Mesenchymal stem cell (in vitro differentiated cells and primary cell): ENCODE data around the gene SASH3.

Source experiments
- DNase-seq: peaks from one replicate; pipeline ENCODE4 v3.0.0-alpha.2; 2013
- H2AFZ ChIP-seq: one replicate; pipeline ENCODE4 v1.6.1; 2013; ENCODE audit warnings: low read depth, mild to moderate bottlenecking, control low read depth, inconsistent platforms, low read length, moderate library complexity
- H2AK5ac ChIP-seq: 2 replicates; pipeline ENCODE4 v1.6.1; 2013; ENCODE audit warnings: low read length, moderate library complexity, mild to moderate bottlenecking, inconsistent platforms; ENCODE audit not compliant: severe bottlenecking
- H2BK120ac ChIP-seq: one replicate; pipeline ENCODE4 v1.6.1; 2013; ENCODE audit warnings: low read depth, mild to moderate bottlenecking, inconsistent platforms, low read length, moderate library complexity
- H2BK12ac ChIP-seq, 2 experiments: one replicate each; pipeline ENCODE4 v1.6.1; 2013; ENCODE audit warnings: inconsistent platforms in 2 of 2, low read length in 2 of 2, mild to moderate bottlenecking in 2 of 2, moderate library complexity in 2 of 2, control low read depth in 1 of 2
- H2BK15ac ChIP-seq: one replicate; pipeline ENCODE4 v1.6.1; 2013; ENCODE audit warnings: mild to moderate bottlenecking, low read depth, inconsistent platforms; ENCODE audit not compliant: poor library complexity, severe bottlenecking
- H2BK5ac ChIP-seq: 2 replicates; pipeline ENCODE4 v1.6.1; 2013; ENCODE audit warnings: low read depth, mild to moderate bottlenecking, low read length, control low read depth, inconsistent platforms; ENCODE audit not compliant: poor library complexity, severe bottlenecking
- H3K14ac ChIP-seq, 2 experiments: one replicate each; pipeline ENCODE4 v1.6.1; 2013; ENCODE audit warnings: inconsistent platforms in 2 of 2, low read length in 2 of 2, control low read depth in 1 of 2, mild to moderate bottlenecking in 1 of 2, moderate library complexity in 1 of 2
- H3K18ac ChIP-seq, 2 experiments: one replicate each; pipeline ENCODE4 v1.6.1; 2013; ENCODE audit warnings: inconsistent platforms in 2 of 2, low read length in 2 of 2, control low read depth in 1 of 2, low read depth in 1 of 2, mild to moderate bottlenecking in 1 of 2
- H3K23ac ChIP-seq, 2 experiments: one replicate each; pipeline ENCODE4 v1.6.1; 2013; ENCODE audit warnings: inconsistent platforms in 2 of 2, low read length in 2 of 2, mild to moderate bottlenecking in 2 of 2, moderate library complexity in 2 of 2, control low read depth in 1 of 2
- H3K27ac ChIP-seq: 2 replicates; pipeline ENCODE4 v1.5.1; 2013; ENCODE audit warnings: mild to moderate bottlenecking, moderate library complexity, low read length, control low read depth, inconsistent platforms; ENCODE audit not compliant: poor library complexity, severe bottlenecking
- H3K27me3 ChIP-seq, 2 experiments: 2 replicates each; pipeline versions ENCODE4 v1.6.1 to v1.7.0; 2013; ENCODE audit warnings: low read length in 2 of 2, mild to moderate bottlenecking in 2 of 2, moderate library complexity in 2 of 2, control low read depth in 1 of 2, inconsistent platforms in 1 of 2; ENCODE audit not compliant: control insufficient read depth in 1 of 2, insufficient read depth in 1 of 2
- H3K36me3 ChIP-seq, 2 experiments: 2 replicates each; pipeline versions ENCODE4 v1.6.1 to v1.7.0; 2013; ENCODE audit warnings: low read length in 2 of 2, control low read depth in 1 of 2, inconsistent platforms in 1 of 2, low read depth in 1 of 2, mild to moderate bottlenecking in 1 of 2; ENCODE audit not compliant: insufficient read depth in 2 of 2, control insufficient read depth in 1 of 2
- H3K4ac ChIP-seq, 2 experiments: one replicate each; pipeline ENCODE4 v1.6.1; 2013; ENCODE audit warnings: inconsistent platforms in 2 of 2, low read length in 2 of 2, mild to moderate bottlenecking in 2 of 2, moderate library complexity in 2 of 2, control low read depth in 1 of 2, low read depth in 1 of 2
- H3K4me1 ChIP-seq: 2 replicates; pipeline ENCODE4 v1.6.1; 2013; ENCODE audit warnings: low read depth, low read length, control low read depth; ENCODE audit not compliant: control insufficient read depth, insufficient read depth
- H3K4me2 ChIP-seq: 2 replicates; pipeline ENCODE4 v1.6.1; 2013; ENCODE audit warnings: low read length, mild to moderate bottlenecking, inconsistent platforms; ENCODE audit not compliant: poor library complexity, severe bottlenecking
- H3K4me3 ChIP-seq, 2 experiments: 2 replicates each; pipeline versions ENCODE4 v1.5.1 to v1.7.0; 2013; ENCODE audit warnings: low read length in 2 of 2, mild to moderate bottlenecking in 2 of 2, control low read depth in 1 of 2, low read depth in 1 of 2; ENCODE audit not compliant: insufficient read depth in 1 of 2
- H3K79me1 ChIP-seq: replicated peaks from 2 replicates; pipeline ENCODE4 v1.6.1; 2013; ENCODE audit warnings: mild to moderate bottlenecking, control low read depth, low read length, inconsistent platforms; ENCODE audit not compliant: poor library complexity, severe bottlenecking
- H3K9ac ChIP-seq: 2 replicates; pipeline ENCODE4 v1.7.0; 2013; ENCODE audit warnings: mild to moderate bottlenecking, low read length, moderate library complexity
- H3K9me3 ChIP-seq: 2 replicates; pipeline ENCODE4 v1.7.0; 2013; ENCODE audit warnings: mild to moderate bottlenecking, low read length; ENCODE audit not compliant: control insufficient read depth
- H4K8ac ChIP-seq: one replicate; pipeline ENCODE4 v1.6.1; 2013; ENCODE audit warnings: inconsistent platforms, mild to moderate bottlenecking, low read length, moderate library complexity
- H4K91ac ChIP-seq: one replicate; pipeline ENCODE4 v1.6.1; 2013; ENCODE audit warnings: mild to moderate bottlenecking, low read length, inconsistent platforms
- WGBS: methylation state at CpG from one replicate; pipeline ENCODE4 v1.1.7; 2013; ENCODE audit warnings: mixed read lengths; 5-methylcytosine and 5-hydroxymethylcytosine counted together

Gene SASH3

GRCh38 chrX:129804806-129805205 lies 25.1 kb downstream of the SASH3 start:
- no peak overlapping the region for H2BK120ac ChIP-seq
- peaks cover 11 to 54% of the 10 kb centered on the region in 2 experiments for H3K36me3 ChIP-seq
- H3K27ac ChIP-seq, result no peak overlapping the region
- no peak overlapping the region for H3K23ac ChIP-seq
- H2BK5ac ChIP-seq, result no peak overlapping the region
- H3K4me3 ChIP-seq, result no peak overlapping the region
- no peaks in the 10 kb centered on the region for H3K9me3 ChIP-seq
- no peak overlapping the region for H3K18ac ChIP-seq
- no peak overlapping the region for H3K4me2 ChIP-seq
- no peak overlapping the region for H4K8ac ChIP-seq
- no peak overlapping the region for H2AFZ ChIP-seq
- H2BK15ac ChIP-seq, result no peak overlapping the region
- H3K9ac ChIP-seq, result no peak overlapping the region
- 95% methylated on average over 3 of the region's 4 CpGs for WGBS
- no peak for DNase-seq
- no peaks in the 10 kb centered on the region for H3K4me1 ChIP-seq
- H3K4ac ChIP-seq, result no peak overlapping the region
- H3K79me1 ChIP-seq, result no peaks in the 10 kb centered on the region
- peaks cover 0 to 10% of the 10 kb centered on the region in 2 experiments for H3K27me3 ChIP-seq
- H4K91ac ChIP-seq, result no peak overlapping the region
- no peak overlapping the region for H3K14ac ChIP-seq
- H2BK12ac ChIP-seq, result no peak overlapping the region
- H2AK5ac ChIP-seq, result no peak overlapping the region

DNA sequence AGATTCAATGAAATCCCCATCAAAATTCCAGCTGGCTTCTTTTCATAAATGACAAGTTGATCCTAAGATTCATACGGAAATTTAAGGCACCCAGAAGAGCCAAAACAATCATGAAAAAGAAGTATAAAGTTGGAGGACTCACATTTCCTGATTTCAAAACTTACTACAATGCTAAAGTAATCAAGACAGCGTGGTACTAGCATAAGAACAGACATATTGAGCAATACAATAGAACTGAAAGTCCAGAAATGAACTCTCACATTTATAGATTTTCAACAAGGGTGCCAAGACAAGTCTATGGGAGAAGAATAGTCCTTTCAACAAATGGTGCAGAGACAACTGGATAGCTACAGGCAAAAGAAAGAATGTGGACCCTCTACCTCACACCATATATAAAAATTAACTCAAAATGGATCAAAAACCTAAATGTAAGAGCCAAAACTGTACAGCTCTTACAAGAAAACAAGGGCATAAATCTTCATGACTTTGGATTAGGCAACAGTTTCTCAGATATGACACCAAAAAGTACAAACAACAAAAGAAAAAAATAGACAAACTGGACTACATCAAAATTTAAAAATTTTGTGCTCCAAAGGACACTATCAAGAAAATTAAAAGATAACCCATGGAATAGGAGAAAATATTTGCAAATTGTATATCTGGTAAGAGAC lies 28.5 kb downstream of the SASH3 start:
- H3K14ac ChIP-seq, result no peak overlapping the region
- H3K4me1 ChIP-seq, result no peaks in the 10 kb centered on the region
- H3K27me3 ChIP-seq, result peaks cover 0 to 4% of the 10 kb centered on the region in 2 experiments
- H3K27ac ChIP-seq, result no peak overlapping the region
- H3K36me3 ChIP-seq, result peaks cover 21 to 68% of the 10 kb centered on the region in 2 experiments
- no peaks in the 10 kb centered on the region for H3K79me1 ChIP-seq
- H2BK5ac ChIP-seq, result no peak overlapping the region
- no peak overlapping the region for H2AK5ac ChIP-seq
- H3K9ac ChIP-seq, result no peak overlapping the region
- WGBS, result no CpG with 5 or more reads among the region's 2 CpGs
- no peak overlapping the region for H2BK120ac ChIP-seq
- H3K18ac ChIP-seq, result no peak overlapping the region
- no peak overlapping the region for H2BK12ac ChIP-seq
- H3K4me3 ChIP-seq, result no peak overlapping the region
- H3K4ac ChIP-seq, result no peak overlapping the region
- H4K8ac ChIP-seq, result no peak overlapping the region
- no peaks in the 10 kb centered on the region for H3K9me3 ChIP-seq
- H3K23ac ChIP-seq, result no peak overlapping the region
- no peak overlapping the region for H2AFZ ChIP-seq
- no peak overlapping the region for H2BK15ac ChIP-seq
- peak; percentile 5 for DNase-seq
- H4K91ac ChIP-seq, result no peak overlapping the region
- H3K4me2 ChIP-seq, result no peak overlapping the region

DNA sequence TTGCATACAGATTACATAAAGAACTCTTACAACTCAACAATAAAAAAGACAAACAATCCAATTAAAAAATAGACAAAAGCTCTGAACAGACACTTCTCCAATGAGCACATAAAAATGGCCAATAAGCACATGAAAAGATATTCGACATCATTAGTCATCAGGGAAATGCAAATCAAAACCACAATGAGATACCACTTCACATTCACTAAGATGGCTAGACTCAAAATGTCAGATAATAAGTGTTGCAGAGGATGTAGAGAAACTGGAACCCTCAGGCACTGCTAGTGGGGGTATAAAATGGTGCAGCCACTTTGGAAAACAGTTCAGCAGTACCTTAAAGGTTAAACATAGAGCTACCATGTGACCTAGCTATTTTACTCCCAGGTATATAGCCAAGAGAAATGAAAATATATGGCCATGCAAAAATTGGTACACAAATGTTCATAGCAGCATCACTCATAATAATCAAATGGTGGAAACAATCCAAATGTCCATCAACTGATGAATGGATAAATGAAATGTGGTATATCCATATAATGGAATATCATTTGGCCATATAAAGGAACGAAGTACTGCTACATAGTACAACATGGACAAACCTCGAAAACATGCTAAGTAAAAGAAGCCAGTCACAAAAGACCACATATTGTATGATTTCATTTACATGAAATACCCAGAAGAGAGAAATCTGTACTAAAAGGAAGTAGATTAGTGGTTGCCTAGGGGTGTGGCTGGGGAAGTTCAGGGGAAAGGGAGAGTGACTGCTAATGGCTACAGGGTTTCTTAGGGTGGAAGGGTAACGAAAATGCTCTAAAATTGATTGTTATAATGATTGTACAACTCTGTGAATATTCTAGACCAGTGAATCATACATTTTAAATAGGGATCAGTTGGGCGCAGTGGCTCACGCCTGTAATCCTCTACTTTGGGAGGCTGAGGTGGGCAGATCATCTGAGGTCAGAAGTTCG lies 29.4 kb downstream of the SASH3 start:
- H3K79me1 ChIP-seq, result no peaks in the 10 kb centered on the region
- no CpG with 5 or more reads among the region's 7 CpGs for WGBS
- H3K4ac ChIP-seq, result no peak overlapping the region
- H3K4me2 ChIP-seq, result no peak overlapping the region
- no peaks in the 10 kb centered on the region for H3K4me1 ChIP-seq
- peaks cover 21 to 62% of the 10 kb centered on the region in 2 experiments for H3K36me3 ChIP-seq
- H4K8ac ChIP-seq, result no peak overlapping the region
- H2BK15ac ChIP-seq, result no peak overlapping the region
- DNase-seq, result peak; percentile 10
- H2AK5ac ChIP-seq, result no peak overlapping the region
- H2BK5ac ChIP-seq, result no peak overlapping the region
- H3K9me3 ChIP-seq, result no peaks in the 10 kb centered on the region
- H4K91ac ChIP-seq, result no peak overlapping the region
- H2AFZ ChIP-seq, result no peak overlapping the region
- H2BK12ac ChIP-seq, result no peak overlapping the region
- no peak overlapping the region for H3K4me3 ChIP-seq
- no peak overlapping the region for H3K9ac ChIP-seq
- no peak overlapping the region for H3K14ac ChIP-seq
- no peak overlapping the region for H3K18ac ChIP-seq
- H2BK120ac ChIP-seq, result no peak overlapping the region
- no peak overlapping the region for H3K27ac ChIP-seq
- no peak overlapping the region for H3K23ac ChIP-seq
- peaks cover 0 to 4% of the 10 kb centered on the region in 2 experiments for H3K27me3 ChIP-seq

- Histone ChIP-seq H3K36me3 (peaks cover 17 to 55% of the 10 kb centered on the region in 2 experiments), H4K91ac (no peak overlapping the region), H3K14ac (no peak overlapping the region), H2BK12ac (no peak overlapping the region), H2BK120ac (no peak overlapping the region), H3K27ac (no peak overlapping the region), H3K27me3 (peaks cover 0 to 6% of the 10 kb centered on the region in 2 experiments), H3K23ac (no peak overlapping the region), H2BK5ac (no peak overlapping the region), H3K4me3 (no peak overlapping the region), H3K9ac (no peak overlapping the region), H3K79me1 (peaks cover 4% of the 10 kb centered on the region), H3K4ac (no peak overlapping the region), H3K9me3 (no peaks in the 10 kb centered on the region), H4K8ac (no peak overlapping the region), H2AFZ (no peak overlapping the region), H3K4me1 (no peaks in the 10 kb centered on the region), H3K18ac (no peak overlapping the region), H2AK5ac (no peak overlapping the region), H3K4me2 (no peak overlapping the region), H2BK15ac (no peak overlapping the region)
- no peak for DNase-seq
- 96% methylated on average over 4 of the region's 6 CpGs for WGBS
Observed at GRCh38 chrX:129813662-129814368, 34.1 kb downstream of the SASH3 start.
